A549 (cell line): ENCODE results near the gene RGS5. TPM values are rescaled to one million over a fixed set of nuclear protein-coding genes. Genes with fewer than 3 reads are reported as not detected.

Experiments
- ATAC-seq, 2 experiments: fragments of 200-7000 bp in 1 of 2; fragments of >200 bp in 1 of 2; cut with Nextera tagmentation in 1 of 2; cut with Tn5 transposase in 1 of 2; 3 replicates each; pipeline versions ENCODE4 v1.8.0 to v1.9.1; 2018 to 2020; ENCODE audit warnings: mild to moderate bottlenecking in 1 of 2, moderate library complexity in 1 of 2
- CTCF ChIA-PET: fragments of 300-600 bp; sonication (Branson Sonifier 250); formaldehyde crosslinking; extraction: SDS; loops from one replicate; lab custom pipeline; 2021; ENCODE audit warnings: antibody characterized with exemption, inconsistent platforms; lab: Yijun Ruan, JAX
- POLR2A ChIA-PET: fragments of 350-600 bp; formaldehyde crosslinking; extraction: SDS; loops from one replicate; lab custom pipeline; 2021; ENCODE audit warnings: antibody characterized with exemption, inconsistent platforms; lab: Yijun Ruan, JAX
- DNase-seq, 2 experiments: peaks; one replicate each; pipeline versions ENCODE4 v3.0.0 to v3.0.0-alpha.2; 2011 to 2016; ENCODE audit warnings: low read depth in 1 of 2, low spot score in 1 of 2
- FAIRE-seq: peaks from 2 replicates; lab custom pipeline; 2011; peaks lifted over from hg19 to GRCh38; lab: Jason Lieb, UNC
- H3K27ac ChIP-seq, 2 experiments: fragments of >200 bp; sonication (Bioruptor Twin); formaldehyde crosslinking; 3 replicates each; pipeline ENCODE4 v1.5.1; 2016 to 2017
- H3K4me1 ChIP-seq: fragments of >200 bp; sonication (Bioruptor Twin); formaldehyde crosslinking; 3 replicates; pipeline ENCODE4 v1.6.1; 2016
- H3K4me2 ChIP-seq: fragments of >200 bp; sonication (Bioruptor Twin); formaldehyde crosslinking; 3 replicates; pipeline ENCODE4 v1.6.1; 2016
- H3K4me3 ChIP-seq: fragments of >200 bp; sonication (Bioruptor Twin); formaldehyde crosslinking; 3 replicates; pipeline ENCODE4 v1.5.1; 2016
- H3K9me3 ChIP-seq: fragments of >200 bp; sonication (Bioruptor Twin); formaldehyde crosslinking; 3 replicates; pipeline ENCODE4 v1.6.1; 2016
- BCL3 ChIP-seq: fragments of >200 bp; sonication (Bioruptor Twin); formaldehyde crosslinking; IDR thresholded peaks from 3 replicates; pipeline ENCODE4 v1.6.1; 2016
- BHLHE40 ChIP-seq: IDR thresholded peaks from 2 replicates; pipeline ENCODE4 v1.6.1; 2012; ENCODE audit warnings: low read depth, low read length, inconsistent platforms
- CBX8 ChIP-seq: fragments of 200-600 bp; sonication (generic); IDR thresholded peaks from 2 replicates; pipeline ENCODE4 v1.6.1; 2016
- CEBPB ChIP-seq, 2 experiments: fragments of >200 bp in 1 of 2; sonication (Bioruptor Twin) in 1 of 2; formaldehyde crosslinking in 1 of 2; IDR thresholded peaks; 2 replicates each; pipeline ENCODE4 v1.6.1; 2012 to 2016
- CHD2 ChIP-seq: fragments of 150-350 bp; IDR thresholded peaks from 2 replicates; pipeline ENCODE4 v1.6.1; 2014; ENCODE audit warnings: low read length; ENCODE audit not compliant: partially characterized antibody
- CHD4 ChIP-seq: fragments of 200-600 bp; sonication (generic); IDR thresholded peaks from 2 replicates; pipeline ENCODE4 v1.6.1; 2016; ENCODE audit warnings: antibody characterized with exemption, mild to moderate bottlenecking, borderline replicate concordance
- FOSB ChIP-seq: fragments of 250-450 bp; sonication (Bioruptor Pico); IDR thresholded peaks from 2 replicates; pipeline ENCODE4 v1.5.0; 2020; ENCODE audit warnings: mild to moderate bottlenecking, moderate library complexity
- GATA3 ChIP-seq: IDR thresholded peaks from 2 replicates; pipeline ENCODE4 v1.6.1; 2012; ENCODE audit warnings: borderline replicate concordance
- HDAC2 ChIP-seq: fragments of 200-600 bp; sonication (generic); IDR thresholded peaks from 2 replicates; pipeline ENCODE4 v1.6.1; 2016
- HOXB5 ChIP-seq: fragments of 250-450 bp; sonication (Bioruptor Pico); IDR thresholded peaks from 2 replicates; pipeline ENCODE4 v1.5.0; 2020; ENCODE audit warnings: mild to moderate bottlenecking, moderate library complexity
- KDM1A ChIP-seq: fragments of 200-600 bp; sonication (generic); IDR thresholded peaks from 2 replicates; pipeline ENCODE4 v1.6.1; 2016; ENCODE audit warnings: low read depth, mild to moderate bottlenecking
- MYC ChIP-seq: IDR thresholded peaks from 2 replicates; pipeline ENCODE4 v1.6.1; 2012; ENCODE audit warnings: mild to moderate bottlenecking, inconsistent platforms, low read length, improper control_type of control experiment, borderline replicate concordance
- NFE2L2 ChIP-seq: fragments of 150-350 bp; conservative IDR thresholded peaks from 2 replicates; pipeline ENCODE4 v1.6.1; 2014; ENCODE audit warnings: low read length
- NR3C1 ChIP-seq: fragments of >200 bp; sonication (Bioruptor Twin); formaldehyde crosslinking; IDR thresholded peaks from 3 replicates; pipeline ENCODE4 v1.6.1; 2017
- PHF8 ChIP-seq: fragments of 200-600 bp; sonication (generic); IDR thresholded peaks from 2 replicates; pipeline ENCODE4 v1.6.1; 2016; ENCODE audit warnings: low read depth, mild to moderate bottlenecking, antibody characterized with exemption, moderate library complexity, borderline replicate concordance
- POLR2AphosphoS2 ChIP-seq: conservative IDR thresholded peaks from 2 replicates; pipeline ENCODE4 v1.6.1; 2012; ENCODE audit warnings: low read length, improper control_type of control experiment, inconsistent platforms
- RCOR1 ChIP-seq: fragments of 150-350 bp; IDR thresholded peaks from 2 replicates; pipeline ENCODE4 v1.6.1; 2014; ENCODE audit warnings: antibody characterized with exemption, low read length, low read depth
- RFX5 ChIP-seq: fragments of 450-650 bp; IDR thresholded peaks from 2 replicates; pipeline ENCODE4 v1.7.1; 2014; ENCODE audit warnings: antibody characterized with exemption, mild to moderate bottlenecking, moderate library complexity
- SMC3 ChIP-seq: fragments of >200 bp; sonication (Bioruptor Twin); formaldehyde crosslinking; IDR thresholded peaks from 3 replicates; pipeline ENCODE4 v1.6.1; 2018; ENCODE audit warnings: inconsistent platforms
- ZC3H11A ChIP-seq: fragments of 450-650 bp; IDR thresholded peaks from 2 replicates; pipeline ENCODE4 v1.6.1; 2014; ENCODE audit warnings: antibody characterized with exemption, mild to moderate bottlenecking
- ZFP36 ChIP-seq: fragments of 450-650 bp; IDR thresholded peaks from 2 replicates; pipeline ENCODE4 v1.6.1; 2014; ENCODE audit warnings: borderline replicate concordance; ENCODE audit not compliant: partially characterized antibody
- ZNF302 ChIP-seq: fragments of 250-450 bp; sonication (Bioruptor Pico); IDR thresholded peaks from 2 replicates; pipeline ENCODE4 v1.9.0; 2021; ENCODE audit warnings: inconsistent platforms, mild to moderate bottlenecking, moderate library complexity
- WGBS: methylation state at CpG from one replicate; pipeline ENCODE4 v1.1.6; 2017; ENCODE audit errors: missing lambda C conversion rate; 5-methylcytosine and 5-hydroxymethylcytosine counted together
- polyA plus RNA-seq, 4 experiments: library from polyadenylated mRNA; depleted of rRNA in 3 of 4; stranded (reverse); fragments of >200 nt; fragmentation: RNase III in 1 of 4; extraction: RNeasy Plus Mini Kit Qiagen cat#74134 plus additional on column Dnase treatment in 1 of 4; gene quantifications; 2 replicates in 3 of 4; 3 replicates in 1 of 4; pipeline ENCODE4 v1.2.3, GENCODE V29; 2011 to 2017
- TF ChIP-seq, protein P1 (sequence below): fragments of >200 bp; sonication (Bioruptor Twin); formaldehyde crosslinking; IDR thresholded peaks from 3 replicates; pipeline ENCODE4 v1.5.1; 2016
- TF ChIP-seq, protein P2 (sequence below): fragments of 450-650 bp; IDR thresholded peaks from 2 replicates; pipeline ENCODE4 v1.6.1; 2014; ENCODE audit warnings: antibody characterized with exemption
- TF ChIP-seq, protein P3 (sequence below): IDR thresholded peaks from 2 replicates; pipeline ENCODE4 v1.6.1; 2012

Gene RGS5
- polyA plus RNA-seq, 2 of the 4 experiments (the other 2 are of a cell fraction) = 2.2 to 6.5 TPM

DNA sequence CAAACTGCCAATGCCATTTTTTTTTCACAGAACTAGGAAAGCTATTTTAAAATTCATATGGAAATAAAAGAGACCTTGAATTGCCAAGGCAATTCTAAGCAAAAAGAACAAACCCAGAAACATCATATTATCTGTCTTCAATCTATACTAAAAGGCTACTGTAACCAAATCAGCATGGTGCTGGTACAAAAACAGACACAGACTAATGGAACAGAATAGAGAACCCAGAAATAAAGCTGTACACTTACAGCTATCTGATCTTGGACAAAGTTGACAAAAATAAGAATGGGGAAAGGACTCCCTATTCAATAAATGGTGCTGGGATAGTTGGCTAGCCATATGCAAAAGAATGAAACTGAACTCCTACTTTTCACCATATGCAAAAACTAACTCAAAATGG is 83.0 kb downstream of the RGS5 start:
- FAIRE-seq (no peak), DNase-seq (no peak), ATAC-seq (no peak)
- Histone ChIP-seq H3K9me3 (no peaks in the 10 kb centered on the region), H3K27ac (no peak overlapping the region), H3K4me1 (no peaks in the 10 kb centered on the region), H3K4me3 (no peak overlapping the region), H3K4me2 (no peak overlapping the region)
- TF ChIP-seq KDM1A (no peak), CHD2 (no peak), CEBPB (IDR thresholded peaks at IDR 0.05) (no peak), ZNF302 (CRISPR knock-in tag) (no peak)
- POLR2A ChIA-PET = no interaction called here
- CTCF ChIA-PET = no interaction called here

DNA sequence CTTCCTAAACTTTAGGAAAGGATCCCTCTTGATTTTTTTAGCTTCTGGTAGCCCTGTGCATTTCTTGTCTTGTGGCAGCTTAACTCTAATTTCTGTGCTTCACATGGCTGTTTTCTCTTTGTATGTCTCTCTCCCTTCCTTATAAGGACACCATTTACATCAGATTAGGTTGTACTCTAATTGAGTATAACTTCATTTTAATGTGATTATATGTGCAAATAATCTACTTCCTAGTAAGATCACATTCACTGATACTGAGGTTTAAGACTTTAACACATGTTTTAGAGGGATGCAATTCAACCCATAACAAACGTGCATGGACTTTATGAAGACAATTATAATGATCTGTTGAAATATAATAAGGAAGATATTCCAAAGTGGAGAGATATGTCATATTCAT is 86.8 kb downstream of the RGS5 start:
- 7% methylated on average over 1 of the region's 1 CpG for WGBS
- no peaks in the 10 kb centered on the region for H3K9me3 ChIP-seq
- no peak for FAIRE-seq
- no peak for DNase-seq
- no peak overlapping the region for H3K4me2 ChIP-seq
- H3K4me1 ChIP-seq = no peaks in the 10 kb centered on the region
- ATAC-seq = no peak
- ChIA-PET CTCF (no interaction called here), POLR2A (no interaction called here)
- H3K27ac ChIP-seq = no peak overlapping the region
- H3K4me3 ChIP-seq = no peak overlapping the region
- TF ChIP-seq NR3C1 = no peak
- TF ChIP-seq MYC = no peak
- no peak for TF ChIP-seq BHLHE40
- no peak for TF ChIP-seq BCL3
- TF ChIP-seq, protein P1, sequence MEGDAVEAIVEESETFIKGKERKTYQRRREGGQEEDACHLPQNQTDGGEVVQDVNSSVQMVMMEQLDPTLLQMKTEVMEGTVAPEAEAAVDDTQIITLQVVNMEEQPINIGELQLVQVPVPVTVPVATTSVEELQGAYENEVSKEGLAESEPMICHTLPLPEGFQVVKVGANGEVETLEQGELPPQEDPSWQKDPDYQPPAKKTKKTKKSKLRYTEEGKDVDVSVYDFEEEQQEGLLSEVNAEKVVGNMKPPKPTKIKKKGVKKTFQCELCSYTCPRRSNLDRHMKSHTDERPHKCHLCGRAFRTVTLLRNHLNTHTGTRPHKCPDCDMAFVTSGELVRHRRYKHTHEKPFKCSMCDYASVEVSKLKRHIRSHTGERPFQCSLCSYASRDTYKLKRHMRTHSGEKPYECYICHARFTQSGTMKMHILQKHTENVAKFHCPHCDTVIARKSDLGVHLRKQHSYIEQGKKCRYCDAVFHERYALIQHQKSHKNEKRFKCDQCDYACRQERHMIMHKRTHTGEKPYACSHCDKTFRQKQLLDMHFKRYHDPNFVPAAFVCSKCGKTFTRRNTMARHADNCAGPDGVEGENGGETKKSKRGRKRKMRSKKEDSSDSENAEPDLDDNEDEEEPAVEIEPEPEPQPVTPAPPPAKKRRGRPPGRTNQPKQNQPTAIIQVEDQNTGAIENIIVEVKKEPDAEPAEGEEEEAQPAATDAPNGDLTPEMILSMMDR = no peak
- TF ChIP-seq GATA3 = no peak
- TF ChIP-seq RFX5 = no peak
- no peak for TF ChIP-seq HOXB5
- TF ChIP-seq ZFP36 = no peak
- no peak for TF ChIP-seq RCOR1
- TF ChIP-seq, protein P2, sequence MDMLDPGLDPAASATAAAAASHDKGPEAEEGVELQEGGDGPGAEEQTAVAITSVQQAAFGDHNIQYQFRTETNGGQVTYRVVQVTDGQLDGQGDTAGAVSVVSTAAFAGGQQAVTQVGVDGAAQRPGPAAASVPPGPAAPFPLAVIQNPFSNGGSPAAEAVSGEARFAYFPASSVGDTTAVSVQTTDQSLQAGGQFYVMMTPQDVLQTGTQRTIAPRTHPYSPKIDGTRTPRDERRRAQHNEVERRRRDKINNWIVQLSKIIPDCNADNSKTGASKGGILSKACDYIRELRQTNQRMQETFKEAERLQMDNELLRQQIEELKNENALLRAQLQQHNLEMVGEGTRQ = no peak

DNA sequence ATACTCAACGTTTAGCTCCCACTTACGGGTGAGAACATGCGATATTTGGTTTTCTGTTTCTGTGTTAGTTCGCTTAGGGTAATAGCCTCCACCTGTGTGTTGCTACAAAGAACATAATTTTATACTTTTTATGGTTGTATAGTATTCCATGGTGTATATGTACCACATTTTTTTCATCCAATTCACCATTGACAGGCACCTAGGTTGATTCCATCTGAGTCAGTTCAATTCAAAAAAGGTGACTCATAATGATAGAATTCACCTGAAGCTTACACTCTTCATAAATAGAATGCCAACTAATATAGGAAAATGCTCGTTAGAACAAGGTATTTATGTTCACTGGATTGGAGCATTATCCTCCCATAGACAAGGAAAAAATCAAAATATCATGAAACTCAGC is 95.1 kb downstream of the RGS5 start:
- no peak overlapping the region for H3K27ac ChIP-seq
- WGBS = 39% methylated on average over 5 of the region's 5 CpGs
- H3K4me3 ChIP-seq = no peak overlapping the region
- DNase-seq (no peak), ATAC-seq (no peak), FAIRE-seq (no peak)
- POLR2A ChIA-PET = no interaction called here
- H3K4me1 ChIP-seq = no peaks in the 10 kb centered on the region
- TF ChIP-seq POLR2AphosphoS2 (no peak), SMC3 (no peak), RCOR1 (no peak)
- CTCF ChIA-PET = interaction anchor here (1.3 kb wide), 1 partner anchor 68 kb away, joined by 3 read pairs; no protein-coding TSS in a partner anchor
- no peak overlapping the region for H3K4me2 ChIP-seq
- no peaks in the 10 kb centered on the region for H3K9me3 ChIP-seq

- Histone ChIP-seq H3K27ac (no peak overlapping the region), H3K4me1 (no peaks in the 10 kb centered on the region), H3K4me3 (no peak overlapping the region), H3K4me2 (no peak overlapping the region), H3K9me3 (no peaks in the 10 kb centered on the region)
- WGBS = 46% methylated on average over 2 of the region's 2 CpGs
- ChIA-PET CTCF (interaction anchor here (0.6 kb wide), 1 partner anchor 258 kb away, joined by 3 read pairs; no protein-coding TSS in a partner anchor), POLR2A (no interaction called here)
- no peak for FAIRE-seq
- ATAC-seq = no peak
- TF ChIP-seq NR3C1 (no peak), NFE2L2 (no peak), PHF8 (no peak), ZC3H11A (no peak), FOSB (no peak), CHD4 (no peak), CBX8 (no peak), BCL3 (no peak), HDAC2 (no peak), BHLHE40 (no peak)
- TF ChIP-seq, protein P3, sequence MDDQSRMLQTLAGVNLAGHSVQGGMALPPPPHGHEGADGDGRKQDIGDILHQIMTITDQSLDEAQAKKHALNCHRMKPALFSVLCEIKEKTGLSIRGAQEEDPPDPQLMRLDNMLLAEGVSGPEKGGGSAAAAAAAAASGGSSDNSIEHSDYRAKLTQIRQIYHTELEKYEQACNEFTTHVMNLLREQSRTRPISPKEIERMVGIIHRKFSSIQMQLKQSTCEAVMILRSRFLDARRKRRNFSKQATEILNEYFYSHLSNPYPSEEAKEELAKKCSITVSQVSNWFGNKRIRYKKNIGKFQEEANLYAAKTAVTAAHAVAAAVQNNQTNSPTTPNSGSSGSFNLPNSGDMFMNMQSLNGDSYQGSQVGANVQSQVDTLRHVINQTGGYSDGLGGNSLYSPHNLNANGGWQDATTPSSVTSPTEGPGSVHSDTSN = no peak
- no peak for DNase-seq
Measured at GRCh38 chr1:163106364-163106987, 96.2 kb downstream of the RGS5 start.
